Chondrocyte (in vitro differentiated cells): ENCODE results near the gene ARHGAP24. TPM values are rescaled to one million over a fixed set of nuclear protein-coding genes. Genes with fewer than 3 reads are reported as not detected.

Source experiments
- DNase-seq: peaks from one replicate; pipeline ENCODE4 v3.0.0; 2021; ENCODE audit warnings: mixed read lengths, low spot score
- H3K27ac Mint-ChIP-seq: one replicate; pipeline ENCODE4 v1.8.0; 2021; ENCODE audit warnings: mild to moderate bottlenecking, moderate library complexity, mixed read lengths; ENCODE audit not compliant: unreplicated experiment
- H3K27me3 Mint-ChIP-seq: 2 replicates; pipeline ENCODE4 v1.8.0; 2021; ENCODE audit warnings: low read depth, mixed read lengths
- H3K36me3 Mint-ChIP-seq: 2 replicates; pipeline ENCODE4 v1.8.0; 2021; ENCODE audit warnings: low read depth, mixed read lengths
- H3K4me1 Mint-ChIP-seq: 2 replicates; pipeline ENCODE4 v1.8.0; 2021; ENCODE audit warnings: low read depth, mild to moderate bottlenecking, mixed read lengths
- H3K4me3 Mint-ChIP-seq: one replicate; pipeline ENCODE4 v1.8.0; 2021; ENCODE audit warnings: mild to moderate bottlenecking, moderate library complexity, mixed read lengths; ENCODE audit not compliant: unreplicated experiment
- H3K9me3 Mint-ChIP-seq: 2 replicates; pipeline ENCODE4 v1.8.0; 2021; ENCODE audit warnings: low read depth, mixed read lengths
- total RNA-seq: library from RNA; stranded (reverse); gene quantifications from 3 replicates; pipeline ENCODE4 v1.2.1, GENCODE V29; 2021
- TF ChIP-seq, protein P1 (sequence below): fragments of 200-600 bp; sonication (generic); IDR thresholded peaks from 2 replicates; pipeline ENCODE4 v1.5.0; 2021; ENCODE audit warnings: antibody characterized with exemption, mild to moderate bottlenecking, moderate library complexity

The ARHGAP24 gene
- total RNA-seq, 1 donor from 2014 or later: 22.0 TPM

DNA sequence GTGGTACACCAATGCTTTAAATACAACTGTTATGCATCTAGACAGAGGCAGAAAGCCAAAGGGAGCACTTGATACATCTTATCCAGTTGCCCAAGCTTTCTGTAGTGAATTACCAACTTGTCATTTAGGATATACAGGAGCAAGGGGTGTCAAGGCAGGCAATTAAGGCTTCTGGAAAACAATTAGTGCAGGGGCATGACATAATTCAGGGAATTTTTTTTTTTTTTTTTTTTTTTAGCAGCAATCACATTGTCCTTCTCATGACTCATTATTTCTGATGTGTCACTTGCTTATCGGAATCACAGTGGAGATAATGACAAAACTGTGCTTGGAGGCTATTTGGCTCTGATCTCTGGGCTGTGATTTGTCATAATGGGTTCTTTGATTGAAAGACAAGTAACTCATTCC lies 259.5 kb downstream of the ARHGAP24 start:
- DNase-seq: no peak
- TF ChIP-seq, protein P1, sequence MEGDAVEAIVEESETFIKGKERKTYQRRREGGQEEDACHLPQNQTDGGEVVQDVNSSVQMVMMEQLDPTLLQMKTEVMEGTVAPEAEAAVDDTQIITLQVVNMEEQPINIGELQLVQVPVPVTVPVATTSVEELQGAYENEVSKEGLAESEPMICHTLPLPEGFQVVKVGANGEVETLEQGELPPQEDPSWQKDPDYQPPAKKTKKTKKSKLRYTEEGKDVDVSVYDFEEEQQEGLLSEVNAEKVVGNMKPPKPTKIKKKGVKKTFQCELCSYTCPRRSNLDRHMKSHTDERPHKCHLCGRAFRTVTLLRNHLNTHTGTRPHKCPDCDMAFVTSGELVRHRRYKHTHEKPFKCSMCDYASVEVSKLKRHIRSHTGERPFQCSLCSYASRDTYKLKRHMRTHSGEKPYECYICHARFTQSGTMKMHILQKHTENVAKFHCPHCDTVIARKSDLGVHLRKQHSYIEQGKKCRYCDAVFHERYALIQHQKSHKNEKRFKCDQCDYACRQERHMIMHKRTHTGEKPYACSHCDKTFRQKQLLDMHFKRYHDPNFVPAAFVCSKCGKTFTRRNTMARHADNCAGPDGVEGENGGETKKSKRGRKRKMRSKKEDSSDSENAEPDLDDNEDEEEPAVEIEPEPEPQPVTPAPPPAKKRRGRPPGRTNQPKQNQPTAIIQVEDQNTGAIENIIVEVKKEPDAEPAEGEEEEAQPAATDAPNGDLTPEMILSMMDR: no peak

GRCh38 chr4:85736571-85736970 lies 261.6 kb downstream of the ARHGAP24 start:
- TF ChIP-seq, protein P1: no peak
- Mint-ChIP-seq H3K36me3 (no peaks in the 10 kb centered on the region), H3K4me1 (peaks cover 16% of the 10 kb centered on the region), H3K9me3 (no peaks in the 10 kb centered on the region), H3K27me3 (no peaks in the 10 kb centered on the region), H3K27ac (no peak overlapping the region), H3K4me3 (no peak overlapping the region)
- no peak for DNase-seq

More for the DNA sequence above, 259.5 kb downstream of the ARHGAP24 start:
- H3K27me3 Mint-ChIP-seq: no peaks in the 10 kb centered on the region
- no peaks in the 10 kb centered on the region for H3K36me3 Mint-ChIP-seq
- no peaks in the 10 kb centered on the region for H3K9me3 Mint-ChIP-seq
- no peak overlapping the region for H3K4me3 Mint-ChIP-seq
- no peak overlapping the region for H3K27ac Mint-ChIP-seq
- H3K4me1 Mint-ChIP-seq: peaks cover 9% of the 10 kb centered on the region

GRCh38 chr4:85737254-85737653 lies 262.3 kb downstream of the ARHGAP24 start:
- TF ChIP-seq, protein P1: no peak
- Mint-ChIP-seq H3K36me3 (no peaks in the 10 kb centered on the region), H3K27ac (no peak overlapping the region), H3K27me3 (no peaks in the 10 kb centered on the region), H3K9me3 (no peaks in the 10 kb centered on the region), H3K4me3 (no peak overlapping the region), H3K4me1 (peaks cover 22% of the 10 kb centered on the region)
- DNase-seq: no peak

DNA sequence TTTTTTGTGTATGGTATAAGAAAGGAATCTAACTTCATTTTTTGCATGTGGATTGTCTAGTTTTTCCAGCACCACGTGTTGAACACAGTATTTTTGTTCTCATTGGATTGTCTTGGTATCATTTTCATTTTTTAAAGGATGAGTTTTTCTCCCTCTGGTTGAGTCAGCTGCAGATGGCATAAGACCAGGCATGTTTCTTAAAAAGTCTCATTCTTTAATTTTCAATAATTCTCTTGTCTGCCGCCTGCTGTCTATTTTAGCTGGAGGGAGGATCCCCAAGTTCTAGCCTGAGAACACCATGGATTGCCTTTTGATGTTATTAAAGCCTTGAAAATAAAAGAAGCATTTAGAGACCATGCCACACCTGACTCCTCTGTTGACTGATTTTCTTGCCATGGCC lies 263.8 kb downstream of the ARHGAP24 start:
- TF ChIP-seq, protein P1: no peak
- H3K4me1 Mint-ChIP-seq: peaks cover 30% of the 10 kb centered on the region
- DNase-seq: no peak

DNA sequence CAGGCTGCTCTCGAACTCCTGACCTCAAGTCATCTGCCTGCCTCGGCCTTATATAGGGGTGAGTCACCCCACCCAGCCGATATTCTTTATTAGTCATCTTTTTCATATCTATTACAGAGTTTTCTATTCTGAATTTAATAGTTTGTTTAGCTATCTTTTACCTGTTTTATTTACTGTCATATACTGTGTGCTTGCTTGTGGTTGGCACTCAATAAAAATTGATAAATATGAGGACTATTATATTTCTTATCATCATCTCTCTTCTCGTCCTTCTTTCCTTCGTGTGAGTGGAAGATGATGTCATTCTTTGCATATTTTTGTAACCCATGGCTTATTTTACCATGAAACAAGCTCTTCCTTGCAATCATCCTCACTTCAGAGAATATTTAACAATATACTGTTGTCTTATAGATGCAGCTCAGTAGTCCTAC lies 265.5 kb downstream of the ARHGAP24 start:
- TF ChIP-seq, protein P1: no peak
- no peak overlapping the region for H3K4me3 Mint-ChIP-seq
- no peak overlapping the region for H3K27ac Mint-ChIP-seq
- no peaks in the 10 kb centered on the region for H3K27me3 Mint-ChIP-seq
- H3K9me3 Mint-ChIP-seq: no peaks in the 10 kb centered on the region
- DNase-seq: no peak
- peaks cover 34% of the 10 kb centered on the region for H3K4me1 Mint-ChIP-seq
- no peaks in the 10 kb centered on the region for H3K36me3 Mint-ChIP-seq

More for the DNA sequence above, 263.8 kb downstream of the ARHGAP24 start:
- no peaks in the 10 kb centered on the region for H3K27me3 Mint-ChIP-seq
- H3K4me3 Mint-ChIP-seq: no peak overlapping the region
- H3K36me3 Mint-ChIP-seq: no peaks in the 10 kb centered on the region
- H3K9me3 Mint-ChIP-seq: no peaks in the 10 kb centered on the region
- no peak overlapping the region for H3K27ac Mint-ChIP-seq
